Heart left ventricle (tissue), 16 donors: ENCODE data around the gene ATP2B2. TPM values are rescaled to one million over a fixed set of nuclear protein-coding genes. Genes with fewer than 3 reads are reported as not detected.

Experiments used
- ATAC-seq, 4 donors: fragments of 200-7000 bp; cut with Tn5 transposase; one replicate each; pipeline ENCODE4 v1.9.1; 2020 to 2022; ENCODE audit warnings: moderate library complexity in 4 of 4, mild to moderate bottlenecking in 3 of 4, moderate number of reproducible peaks in 1 of 4
- DNase-seq, 5 donors: peaks; one replicate each; pipeline ENCODE4 v3.0.0-alpha.2; 2020
- H3K27ac ChIP-seq, 12 donors: fragments of 200-600 bp; sonication (generic) in 4 of 12; one replicate each; pipeline versions ENCODE4 v1.5.0 to v1.8.0; 2016 to 2022; ENCODE audit warnings: mild to moderate bottlenecking in 2 of 12
- H3K27me3 ChIP-seq, 9 donors: fragments of 200-600 bp; sonication (generic) in 2 of 9; one replicate each; pipeline versions ENCODE4 v1.5.1 to v1.8.0; 2016 to 2022; ENCODE audit warnings: mild to moderate bottlenecking in 3 of 9
- H3K36me3 ChIP-seq, 9 donors: fragments of 200-600 bp; sonication (generic) in 2 of 9; one replicate each; pipeline versions ENCODE4 v1.5.0 to v1.8.0; 2018 to 2022; ENCODE audit warnings: mild to moderate bottlenecking in 2 of 9
- H3K4me1 ChIP-seq, 12 donors: fragments of 200-600 bp; sonication (generic) in 4 of 12; one replicate each; pipeline versions ENCODE4 v1.5.0 to v1.8.0; 2016 to 2022; ENCODE audit warnings: mild to moderate bottlenecking in 3 of 12
- H3K4me3 ChIP-seq, 12 donors: fragments of 200-600 bp; sonication (generic) in 4 of 12; one replicate each; pipeline versions ENCODE4 v1.5.0 to v1.8.0; 2017 to 2022; ENCODE audit warnings: mild to moderate bottlenecking in 9 of 12, moderate library complexity in 4 of 12
- H3K9me3 ChIP-seq, 12 donors: fragments of 200-600 bp; sonication (generic) in 4 of 12; one replicate each; pipeline versions ENCODE4 v1.5.0 to v1.8.0; 2016 to 2022; ENCODE audit warnings: mild to moderate bottlenecking in 1 of 12
- CTCF ChIP-seq, 12 donors: fragments of 200-600 bp; sonication (generic) in 4 of 12; IDR thresholded peaks; one replicate each; pipeline versions ENCODE4 v1.5.0 to v1.8.0; 2018 to 2022; ENCODE audit warnings: antibody characterized with exemption in 12 of 12, mild to moderate bottlenecking in 5 of 12
- POLR2A ChIP-seq, 2 donors: fragments of 450-650 bp; IDR thresholded peaks; one replicate each; pipeline ENCODE4 v1.6.1; 2017; ENCODE audit warnings: antibody characterized with exemption in 2 of 2, mild to moderate bottlenecking in 2 of 2, moderate library complexity in 2 of 2
- WGBS, 4 donors: extraction: QIAGEN DNeasy Blood & Tissue Kit in 2 of 4; methylation state at CpG; one replicate each; pipeline versions ENCODE4 v1.1.5 to v1.1.7; 2013 to 2018; 5-methylcytosine and 5-hydroxymethylcytosine counted together
- intact Hi-C, 10 donors: fragments of 100-400 bp; cut with DNase I; formaldehyde crosslinking; loops; one replicate each; pipeline versions ENCODE4 v1.11.1 to v1.14.2; 2022
- polyA plus RNA-seq, 2 donors: library from polyadenylated mRNA; stranded (reverse); fragments of 200-250 nt; gene quantifications; one replicate each; pipeline ENCODE4 v1.2.3, GENCODE V29; 2013
- total RNA-seq, 9 donors: library from RNA; depleted of rRNA in 2 of 9; stranded (reverse); fragments of >200 nt in 2 of 9; fragmentation: NEBNext Ultra II Directional in 3 of 9; extraction: Animal tissue kit (Norgen Biotek cat#: 25700) in 3 of 9; gene quantifications; one replicate each; pipeline versions ENCODE4 v1.1.0 to v1.2.4, GENCODE V29; 2016 to 2023
- donor health status: ischemic (EF 13 %, LVEDD 7.1; RV severe dilation, severe dysfunction).
- donor health status: healthy with polysubstance abuse.
- donor health status: DM: no; HTN: yes; CAD: no.
- donor health status: DM: no; HTN: no; CAD: no.
- donor health status: ischemic (EF 25% LVEDD 6.9; RV normal size, moderate dysfunction).
- donor health status: ischemic (EF 25% LVEDD 5.7; RV mildly dilated, moderate dysfunction).
- donor health status: healthy.
- donor health status: DM: yes; HTN: yes; CAD: no.
- donor health status: ischemic (EF 35%, LVEDD 5.7; RV mildly dilated, moderate dysfunction).
- donor health status: nonischemic (EF 11% LVEDD 7.7; RV severe dilation, severe dysfunction).
- donor health status: DM: yes; HTN: yes; CAD: no.
- donor health status: PGD.
- donor health status: ischemic (EF 29% LVEDD 5.4; RV normal size, mild dysfunction).
- donor health status: nonischemic (EF 23%, LVEDD 6.1; RV moderate dilation, normal function).

Gene ATP2B2
- total and polyA plus RNA-seq, 11 donors = 0.01 to 0.35 (median 0.12) TPM; not detected in 3

GRCh38 chr3:10333349-10333650 lies 172.1 kb downstream of the ATP2B2 start:
- Histone ChIP-seq H3K27ac (no peak overlapping the region), H3K36me3 (no peaks in the 10 kb centered on the region), H3K4me1 (no peaks in the 10 kb centered on the region), H3K9me3 (no peaks in the 10 kb centered on the region), H3K4me3 (no peak overlapping the region), H3K27me3 (peaks cover 0 to 34% (median 13%) of the 10 kb centered on the region in 9 donors)
- ATAC-seq = no peak
- peak in 1 of 5 donors; percentile 0 for DNase-seq
- TF ChIP-seq CTCF (IDR thresholded peaks at IDR 0.05) (no peak), POLR2A (IDR thresholded peaks at IDR 0.05) (no peak)
- intact Hi-C loops = no loop called here
- WGBS, 4 donors = 67 to 70% (median 68%) methylated on average over 2 of the region's 2 CpGs

GRCh38 chr3:10332481-10333348 lies 172.7 kb downstream of the ATP2B2 start:
- intact Hi-C loops = no loop called here
- 88 to 90% (median 89%) methylated on average over 18 to 20 of the region's 20 CpGs for WGBS, 4 donors

GRCh38 chr3:10331320-10331719 lies 174.1 kb downstream of the ATP2B2 start:
- Histone ChIP-seq H3K27me3 (peaks cover 0 to 29% (median 13%) of the 10 kb centered on the region in 9 donors), H3K36me3 (no peaks in the 10 kb centered on the region), H3K4me3 (no peak overlapping the region), H3K4me1 (no peaks in the 10 kb centered on the region), H3K9me3 (no peaks in the 10 kb centered on the region), H3K27ac (no peak overlapping the region)
- 77 to 86% (median 83%) methylated on average over 8 of the region's 8 CpGs for WGBS, 4 donors
- DNase-seq = peak in 1 of 5 donors; percentile 17
- intact Hi-C loops = no loop called here
- no peak for ATAC-seq
- TF ChIP-seq CTCF (IDR thresholded peaks at IDR 0.05) (no peak), POLR2A (IDR thresholded peaks at IDR 0.05) (no peak)

More at GRCh38 chr3:10332481-10333348, 172.7 kb downstream of the ATP2B2 start:
- no peak overlapping the region for H3K27ac ChIP-seq
- DNase-seq (peak in 2 of 5 donors; percentile 10 to 46), ATAC-seq (no peak)
- H3K9me3 ChIP-seq = no peaks in the 10 kb centered on the region
- H3K4me1 ChIP-seq = no peaks in the 10 kb centered on the region
- peaks cover 0 to 35% (median 13%) of the 10 kb centered on the region in 9 donors for H3K27me3 ChIP-seq
- no peak overlapping the region for H3K4me3 ChIP-seq
- TF ChIP-seq POLR2A (IDR thresholded peaks at IDR 0.05) = no peak
- no peak for TF ChIP-seq CTCF (IDR thresholded peaks at IDR 0.05)
- H3K36me3 ChIP-seq = no peaks in the 10 kb centered on the region

- Histone ChIP-seq H3K27ac (no peak overlapping the region), H3K36me3 (no peaks in the 10 kb centered on the region), H3K4me1 (no peaks in the 10 kb centered on the region), H3K27me3 (peaks cover 0 to 28% (median 13%) of the 10 kb centered on the region in 9 donors), H3K9me3 (no peaks in the 10 kb centered on the region), H3K4me3 (no peak overlapping the region)
- 68 to 76% (median 71%) methylated on average over 10 to 12 of the region's 12 CpGs for WGBS, 4 donors
- TF ChIP-seq POLR2A (IDR thresholded peaks at IDR 0.05) (no peak), CTCF (IDR thresholded peaks at IDR 0.05) (no peak)
- intact Hi-C loops = no loop called here
- ATAC-seq (no peak), DNase-seq (peak in 1 of 5 donors; percentile 17)
Observed at GRCh38 chr3:10330319-10330718, 175.1 kb downstream of the ATP2B2 start.
